Vagina (tissue), 2 donors: ENCODE results near the gene SYNDIG1.

Source experiments
- CTCF ChIP-seq, 3 experiments: fragments of 450-650 bp in 2 of 3; fragments of 200-600 bp in 1 of 3; sonication (generic) in 1 of 3; IDR thresholded peaks; one replicate each; pipeline ENCODE4 v1.5.1; 2017 to 2019; ENCODE audit warnings: antibody characterized with exemption in 3 of 3, mild to moderate bottlenecking in 2 of 3, moderate library complexity in 2 of 3
- POLR2A ChIP-seq, 2 donors: fragments of 450-650 bp; IDR thresholded peaks; one replicate each; pipeline ENCODE4 v1.6.1; 2017; ENCODE audit warnings: antibody characterized with exemption in 2 of 2, mild to moderate bottlenecking in 2 of 2, moderate library complexity in 2 of 2

GRCh38 chr20:24531202-24531601 is 61.8 kb downstream of the SYNDIG1 start:
- no peak for TF ChIP-seq CTCF (IDR thresholded peaks at IDR 0.05)
- TF ChIP-seq POLR2A (IDR thresholded peaks at IDR 0.05), result no peak
